Measurements from ENCODE around the gene SLC37A1.

- no peak for TF ChIP-seq EZH2phosphoT487 (IDR thresholded peaks at IDR 0.05; ENCODE audit: borderline replicate concordance)
- TF ChIP-seq CTCF (conservative IDR thresholded peaks at IDR 0.05; ENCODE audit: low read length), result no peak
Measured at GRCh38 chr21:42565886-42566523, 52.4 kb downstream of the SLC37A1 start.

Measured in Loucy (cell line).